Measurements from ENCODE around the gene POM121L2.

Gene POM121L2

GRCh38 chr6:27314046-27314445, 2.0 kb upstream of the POM121L2 start:
- TF ChIP-seq CTCF (IDR thresholded peaks at IDR 0.05): no peak
- Mint-ChIP-seq H3K9me3 (peaks cover 21% of the 10 kb centered on the region), H3K27me3 (ENCODE audit: low read depth, poor library complexity) (peaks cover 65% of the 10 kb centered on the region), H3K36me3 (ENCODE audit: low read depth) (peaks cover 5% of the 10 kb centered on the region), H3K4me1 (peaks cover 6% of the 10 kb centered on the region), H3K27ac (no peak overlapping the region), H3K4me3 (no peak overlapping the region)
- DNase-seq: no peak

GRCh38 chr6:27312950-27313271, 838 bp upstream of the POM121L2 start:
- no peak overlapping the region for H3K27ac Mint-ChIP-seq

GRCh38 chr6:27311806-27312145, 297 bp downstream of the POM121L2 start:
- peaks cover 21% of the 10 kb centered on the region for H3K9me3 Mint-ChIP-seq
- H3K4me3 Mint-ChIP-seq: peak overlapping the region; percentile 87
- no peak overlapping the region for H3K27ac Mint-ChIP-seq
- H3K36me3 Mint-ChIP-seq (ENCODE audit: low read depth): peaks cover 5% of the 10 kb centered on the region
- no peaks in the 10 kb centered on the region for H3K4me1 Mint-ChIP-seq
- peak; percentile 10 for DNase-seq
- no peak for TF ChIP-seq CTCF (IDR thresholded peaks at IDR 0.05)
- H3K27me3 Mint-ChIP-seq (ENCODE audit: low read depth, poor library complexity): peaks cover 87% of the 10 kb centered on the region

More at GRCh38 chr6:27312950-27313271, 838 bp upstream of the POM121L2 start:
- H3K9me3 Mint-ChIP-seq: peaks cover 21% of the 10 kb centered on the region
- H3K4me1 Mint-ChIP-seq: peaks cover 5% of the 10 kb centered on the region
- no peak for DNase-seq
- TF ChIP-seq CTCF (IDR thresholded peaks at IDR 0.05): no peak
- H3K27me3 Mint-ChIP-seq (ENCODE audit: low read depth, poor library complexity): peaks cover 76% of the 10 kb centered on the region
- peak overlapping the region; percentile 87 for H3K4me3 Mint-ChIP-seq
- peaks cover 5% of the 10 kb centered on the region for H3K36me3 Mint-ChIP-seq (ENCODE audit: low read depth)

GRCh38 chr6:27303613-27304272, 8.3 kb downstream of the POM121L2 start:
- DNase-seq: no peak
- peak overlapping the region; percentile 37 for H3K4me3 Mint-ChIP-seq

GRCh38 chr6:27297857-27298730, 14.0 kb downstream of the POM121L2 start:
- Mint-ChIP-seq H3K4me3 (peak overlapping the region; percentile 95), H3K27ac (no peak overlapping the region), H3K36me3 (ENCODE audit: low read depth) (no peaks in the 10 kb centered on the region), H3K27me3 (ENCODE audit: low read depth, poor library complexity) (peaks cover 81% of the 10 kb centered on the region), H3K4me1 (peaks cover 37% of the 10 kb centered on the region), H3K9me3 (peaks cover 5% of the 10 kb centered on the region)
- peak; percentile 60 for DNase-seq
- no peak for TF ChIP-seq CTCF (IDR thresholded peaks at IDR 0.05)

More at GRCh38 chr6:27303613-27304272, 8.3 kb downstream of the POM121L2 start:
- no peaks in the 10 kb centered on the region for H3K36me3 Mint-ChIP-seq (ENCODE audit: low read depth)
- H3K27ac Mint-ChIP-seq: no peak overlapping the region
- no peaks in the 10 kb centered on the region for H3K4me1 Mint-ChIP-seq
- no peak for TF ChIP-seq CTCF (IDR thresholded peaks at IDR 0.05)
- peaks cover 18% of the 10 kb centered on the region for H3K9me3 Mint-ChIP-seq
- peaks cover 84% of the 10 kb centered on the region for H3K27me3 Mint-ChIP-seq (ENCODE audit: low read depth, poor library complexity)
